Neural cell (in vitro differentiated cells): Measurements from ENCODE around the gene NMT1. TPM values are rescaled to one million over a fixed set of nuclear protein-coding genes. Genes with fewer than 3 reads are reported as not detected.

Source experiments
- H2AFZ ChIP-seq: fragments of 200-600, 300-800 bp; sonication (generic), shearing (Covaris generic); 2 replicates; pipeline ENCODE4 v1.6.0; 2014; ENCODE audit warnings: low read depth, mild to moderate bottlenecking, antibody characterized with exemption, low read length, moderate library complexity
- H3F3A ChIP-seq: fragments of 200-600 bp; shearing (Covaris generic); 2 replicates; pipeline ENCODE4 v1.6.1; 2016; ENCODE audit warnings: mild to moderate bottlenecking, moderate library complexity, mixed read lengths, antibody characterized with exemption, low read length; ENCODE audit not compliant: insufficient read depth, poor library complexity, severe bottlenecking
- H3K27ac ChIP-seq: fragments of 200-600, 300-800 bp; sonication (generic), shearing (Covaris generic); 2 replicates; pipeline ENCODE4 v1.5.1; 2014; ENCODE audit warnings: mild to moderate bottlenecking, low read length, moderate library complexity
- H3K27me3 ChIP-seq: fragments of 300-800, 200-600 bp; sonication (generic), shearing (Covaris generic); 2 replicates; pipeline ENCODE4 v1.6.0; 2014; ENCODE audit warnings: mild to moderate bottlenecking, low read depth, low read length, moderate library complexity; ENCODE audit not compliant: insufficient read depth
- H3K36me3 ChIP-seq: fragments of 300-800, 200-600 bp; sonication (generic), shearing (Covaris generic); 2 replicates; pipeline ENCODE4 v1.5.1; 2014; ENCODE audit warnings: mild to moderate bottlenecking, antibody characterized with exemption, low read length, moderate library complexity; ENCODE audit not compliant: insufficient read depth
- H3K4me2 ChIP-seq: fragments of 300-800, 200-600 bp; sonication (generic), shearing (Covaris generic); 2 replicates; pipeline ENCODE4 v1.6.0; 2014; ENCODE audit warnings: mild to moderate bottlenecking, low read length
- H3K4me3 ChIP-seq: fragments of 300-800, 200-600 bp; sonication (generic), shearing (Covaris generic); 2 replicates; pipeline ENCODE4 v1.5.1; 2014; ENCODE audit warnings: mild to moderate bottlenecking, low read length, moderate library complexity
- H3K79me2 ChIP-seq: fragments of 200-600 bp; shearing (Covaris generic); replicated peaks from 2 replicates; pipeline ENCODE4 v1.6.0; 2014; ENCODE audit warnings: mild to moderate bottlenecking, low read length, moderate library complexity; ENCODE audit not compliant: insufficient read depth
- H3K9ac ChIP-seq: fragments of 300-800, 200-600 bp; sonication (generic), shearing (Covaris generic); 2 replicates; pipeline ENCODE4 v1.6.1; 2016; ENCODE audit warnings: mild to moderate bottlenecking, low read length, mixed read lengths
- H3K9me2 ChIP-seq: fragments of 200-600 bp; shearing (Covaris generic); 2 replicates; pipeline ENCODE4 v1.6.1; 2016; ENCODE audit warnings: mild to moderate bottlenecking, low read length, mixed read lengths; ENCODE audit not compliant: insufficient read depth
- H3K9me3 ChIP-seq: fragments of 200-600, 300-800 bp; sonication (generic), shearing (Covaris generic); 2 replicates; pipeline ENCODE4 v1.6.1; 2016; ENCODE audit warnings: mild to moderate bottlenecking, mixed run types, low read length, moderate library complexity, mixed read lengths
- H4K20me1 ChIP-seq: fragments of 200-600 bp; shearing (Covaris generic); 2 replicates; pipeline ENCODE4 v1.6.1; 2016; ENCODE audit warnings: mild to moderate bottlenecking, mixed run types; ENCODE audit not compliant: insufficient read depth
- EP300 ChIP-seq: fragments of 450-650 bp; conservative IDR thresholded peaks from 2 replicates; pipeline ENCODE4 v1.6.1; 2014; ENCODE audit warnings: antibody characterized with exemption, mild to moderate bottlenecking, moderate library complexity; ENCODE audit not compliant: poor library complexity, severe bottlenecking
- EZH2 ChIP-seq: fragments of 200-600, 300-800 bp; shearing (Covaris generic), sonication (generic); IDR thresholded peaks from 2 replicates; pipeline ENCODE4 v1.6.1; 2014; ENCODE audit warnings: antibody characterized with exemption, low read length, borderline replicate concordance, mild to moderate bottlenecking; ENCODE audit not compliant: insufficient read depth, poor library complexity, severe bottlenecking
- MXI1 ChIP-seq: fragments of 450-650 bp; conservative IDR thresholded peaks from 2 replicates; pipeline ENCODE4 v1.6.1; 2014; ENCODE audit warnings: antibody characterized with exemption, mild to moderate bottlenecking; ENCODE audit not compliant: poor library complexity, severe bottlenecking
- POLR2AphosphoS5 ChIP-seq: IDR thresholded peaks from 2 replicates; pipeline ENCODE4 v1.6.1; 2012
- RAD21 ChIP-seq: fragments of 450-650 bp; conservative IDR thresholded peaks from 2 replicates; pipeline ENCODE4 v1.6.1; 2014; ENCODE audit warnings: antibody characterized with exemption, mild to moderate bottlenecking, moderate library complexity
- SMC3 ChIP-seq: fragments of 450-650 bp; conservative IDR thresholded peaks from 2 replicates; pipeline ENCODE4 v1.6.1; 2014; ENCODE audit warnings: antibody characterized with exemption, mild to moderate bottlenecking, moderate library complexity; ENCODE audit not compliant: poor library complexity
- TAF1 ChIP-seq: IDR thresholded peaks from 2 replicates; pipeline ENCODE4 v1.6.1; 2012; ENCODE audit warnings: low read depth
- polyA plus RNA-seq: library from polyadenylated mRNA; depleted of rRNA; stranded (reverse); fragments of >200 nt; gene quantifications from 2 replicates; pipeline ENCODE4 v1.2.3, GENCODE V29; 2014
- TF ChIP-seq, protein P1 (sequence below): fragments of 450-650 bp; IDR thresholded peaks from 2 replicates; pipeline ENCODE4 v1.5.1; 2014; ENCODE audit warnings: antibody characterized with exemption, mild to moderate bottlenecking, moderate library complexity; ENCODE audit not compliant: poor library complexity, severe bottlenecking
- TF ChIP-seq, protein P2 (sequence below): IDR thresholded peaks from 2 replicates; pipeline ENCODE4 v1.6.1; 2012; ENCODE audit warnings: borderline replicate concordance

The NMT1 gene
- polyA plus RNA-seq, 1 donor from 2014 or later: 23.4 TPM

DNA sequence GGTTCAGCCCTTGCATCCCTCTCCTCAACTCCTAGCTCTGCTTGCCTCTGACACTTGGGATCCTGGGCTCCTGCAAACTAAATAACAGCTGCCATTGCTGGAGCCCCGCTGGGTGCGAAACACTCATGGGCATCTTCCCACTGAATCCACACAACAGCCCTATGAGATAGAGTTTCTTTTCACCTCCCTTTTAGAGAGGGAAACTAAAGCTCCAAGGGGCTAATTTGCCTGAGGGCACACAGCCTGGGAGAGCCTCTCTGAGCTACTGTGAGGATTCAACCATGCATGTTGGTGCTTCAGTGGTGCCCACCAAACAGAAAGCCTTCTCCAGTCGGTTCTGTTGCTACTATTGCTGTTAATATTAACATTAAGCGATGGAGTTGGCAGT, 78.4 kb downstream of the NMT1 start:
- no peaks in the 10 kb centered on the region for H3K9me2 ChIP-seq
- TF ChIP-seq, protein P1, sequence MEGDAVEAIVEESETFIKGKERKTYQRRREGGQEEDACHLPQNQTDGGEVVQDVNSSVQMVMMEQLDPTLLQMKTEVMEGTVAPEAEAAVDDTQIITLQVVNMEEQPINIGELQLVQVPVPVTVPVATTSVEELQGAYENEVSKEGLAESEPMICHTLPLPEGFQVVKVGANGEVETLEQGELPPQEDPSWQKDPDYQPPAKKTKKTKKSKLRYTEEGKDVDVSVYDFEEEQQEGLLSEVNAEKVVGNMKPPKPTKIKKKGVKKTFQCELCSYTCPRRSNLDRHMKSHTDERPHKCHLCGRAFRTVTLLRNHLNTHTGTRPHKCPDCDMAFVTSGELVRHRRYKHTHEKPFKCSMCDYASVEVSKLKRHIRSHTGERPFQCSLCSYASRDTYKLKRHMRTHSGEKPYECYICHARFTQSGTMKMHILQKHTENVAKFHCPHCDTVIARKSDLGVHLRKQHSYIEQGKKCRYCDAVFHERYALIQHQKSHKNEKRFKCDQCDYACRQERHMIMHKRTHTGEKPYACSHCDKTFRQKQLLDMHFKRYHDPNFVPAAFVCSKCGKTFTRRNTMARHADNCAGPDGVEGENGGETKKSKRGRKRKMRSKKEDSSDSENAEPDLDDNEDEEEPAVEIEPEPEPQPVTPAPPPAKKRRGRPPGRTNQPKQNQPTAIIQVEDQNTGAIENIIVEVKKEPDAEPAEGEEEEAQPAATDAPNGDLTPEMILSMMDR: no peak
- TF ChIP-seq EP300 (no peak), EZH2 (no peak), SMC3 (no peak), RAD21 (no peak), MXI1 (no peak)
- TF ChIP-seq, protein P2, sequence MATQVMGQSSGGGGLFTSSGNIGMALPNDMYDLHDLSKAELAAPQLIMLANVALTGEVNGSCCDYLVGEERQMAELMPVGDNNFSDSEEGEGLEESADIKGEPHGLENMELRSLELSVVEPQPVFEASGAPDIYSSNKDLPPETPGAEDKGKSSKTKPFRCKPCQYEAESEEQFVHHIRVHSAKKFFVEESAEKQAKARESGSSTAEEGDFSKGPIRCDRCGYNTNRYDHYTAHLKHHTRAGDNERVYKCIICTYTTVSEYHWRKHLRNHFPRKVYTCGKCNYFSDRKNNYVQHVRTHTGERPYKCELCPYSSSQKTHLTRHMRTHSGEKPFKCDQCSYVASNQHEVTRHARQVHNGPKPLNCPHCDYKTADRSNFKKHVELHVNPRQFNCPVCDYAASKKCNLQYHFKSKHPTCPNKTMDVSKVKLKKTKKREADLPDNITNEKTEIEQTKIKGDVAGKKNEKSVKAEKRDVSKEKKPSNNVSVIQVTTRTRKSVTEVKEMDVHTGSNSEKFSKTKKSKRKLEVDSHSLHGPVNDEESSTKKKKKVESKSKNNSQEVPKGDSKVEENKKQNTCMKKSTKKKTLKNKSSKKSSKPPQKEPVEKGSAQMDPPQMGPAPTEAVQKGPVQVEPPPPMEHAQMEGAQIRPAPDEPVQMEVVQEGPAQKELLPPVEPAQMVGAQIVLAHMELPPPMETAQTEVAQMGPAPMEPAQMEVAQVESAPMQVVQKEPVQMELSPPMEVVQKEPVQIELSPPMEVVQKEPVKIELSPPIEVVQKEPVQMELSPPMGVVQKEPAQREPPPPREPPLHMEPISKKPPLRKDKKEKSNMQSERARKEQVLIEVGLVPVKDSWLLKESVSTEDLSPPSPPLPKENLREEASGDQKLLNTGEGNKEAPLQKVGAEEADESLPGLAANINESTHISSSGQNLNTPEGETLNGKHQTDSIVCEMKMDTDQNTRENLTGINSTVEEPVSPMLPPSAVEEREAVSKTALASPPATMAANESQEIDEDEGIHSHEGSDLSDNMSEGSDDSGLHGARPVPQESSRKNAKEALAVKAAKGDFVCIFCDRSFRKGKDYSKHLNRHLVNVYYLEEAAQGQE: no peak
- no peaks in the 10 kb centered on the region for H3K79me2 ChIP-seq
- no peak overlapping the region for H3K9ac ChIP-seq
- H3K27me3 ChIP-seq: no peaks in the 10 kb centered on the region
- H2AFZ ChIP-seq: no peak overlapping the region
- H3K4me3 ChIP-seq: no peak overlapping the region
- no peak overlapping the region for H3K4me2 ChIP-seq
- no peaks in the 10 kb centered on the region for H3K36me3 ChIP-seq
- H3K27ac ChIP-seq: no peak overlapping the region
- no peaks in the 10 kb centered on the region for H3F3A ChIP-seq
- H4K20me1 ChIP-seq: no peaks in the 10 kb centered on the region
- H3K9me3 ChIP-seq: no peaks in the 10 kb centered on the region

DNA sequence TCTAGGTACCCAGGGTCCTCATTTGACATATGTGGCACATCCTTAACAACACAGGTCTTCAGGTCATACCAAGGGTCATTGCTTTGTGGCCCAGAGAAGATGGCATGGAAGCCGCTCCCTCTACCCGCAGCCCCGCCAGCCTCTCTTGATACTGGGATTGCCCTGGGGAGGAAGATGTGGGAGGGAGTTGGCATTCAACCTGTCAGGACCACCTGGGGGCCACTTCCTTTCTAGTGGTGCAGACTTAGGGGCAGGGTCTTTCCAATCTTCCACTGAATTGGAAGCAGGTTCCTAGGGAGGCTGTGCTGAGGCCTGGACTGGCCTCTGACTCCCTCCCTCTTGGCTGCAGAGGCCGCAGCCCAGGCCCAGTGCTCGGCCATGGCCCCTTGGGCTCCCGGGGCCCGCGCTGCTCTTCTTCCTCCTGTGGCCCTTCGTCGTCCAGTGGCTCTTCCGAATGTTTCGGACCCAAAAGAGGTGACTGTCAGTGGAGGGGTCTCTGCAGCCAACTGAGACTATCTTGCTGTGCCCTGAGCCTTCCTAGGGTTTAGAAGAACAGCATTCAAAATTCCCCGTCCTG, 82.1 kb downstream of the NMT1 start:
- Histone ChIP-seq H4K20me1 (no peaks in the 10 kb centered on the region), H3F3A (no peaks in the 10 kb centered on the region), H3K27ac (no peak overlapping the region), H2AFZ (no peak overlapping the region), H3K27me3 (no peaks in the 10 kb centered on the region), H3K9me2 (no peaks in the 10 kb centered on the region), H3K36me3 (no peaks in the 10 kb centered on the region), H3K79me2 (no peaks in the 10 kb centered on the region), H3K4me2 (no peak overlapping the region), H3K9ac (no peak overlapping the region), H3K4me3 (no peak overlapping the region), H3K9me3 (no peaks in the 10 kb centered on the region)
- TF ChIP-seq EP300 (no peak), POLR2AphosphoS5 (no peak), RAD21 (no peak), MXI1 (no peak), EZH2 (no peak), SMC3 (no peak)

DNA sequence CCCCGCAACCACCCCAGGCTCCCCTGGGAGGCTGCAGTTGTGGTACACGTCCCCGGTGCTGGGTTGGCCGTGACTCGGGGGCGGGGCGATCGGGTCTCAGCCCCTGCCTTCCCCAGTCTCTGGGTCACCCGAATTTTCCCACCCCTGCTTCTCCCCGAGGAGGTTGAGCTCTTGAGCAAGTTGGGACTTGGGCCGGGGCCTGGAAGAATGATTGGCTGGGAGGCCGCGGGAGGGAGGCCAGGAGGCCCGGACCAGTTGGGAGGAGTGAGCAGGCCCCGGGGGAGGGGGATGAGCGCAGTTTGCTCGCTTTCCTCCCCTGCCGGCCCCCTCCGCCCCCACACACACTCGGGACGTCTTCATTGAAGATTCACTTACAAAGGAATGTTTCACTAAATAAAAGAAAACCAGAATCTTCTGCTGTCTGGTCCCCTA, 82.7 kb downstream of the NMT1 start:
- Histone ChIP-seq H3K9me3 (no peaks in the 10 kb centered on the region), H3K4me2 (no peak overlapping the region), H3F3A (peaks cover 1% of the 10 kb centered on the region), H4K20me1 (no peaks in the 10 kb centered on the region), H3K9ac (no peak overlapping the region), H2AFZ (no peak overlapping the region), H3K4me3 (no peak overlapping the region), H3K36me3 (no peaks in the 10 kb centered on the region), H3K27me3 (no peaks in the 10 kb centered on the region), H3K79me2 (no peaks in the 10 kb centered on the region), H3K27ac (no peak overlapping the region), H3K9me2 (no peaks in the 10 kb centered on the region)
- TF ChIP-seq, protein P1: no peak
- TF ChIP-seq MXI1: no peak
- TF ChIP-seq RAD21: no peak
- TF ChIP-seq EP300: no peak
- TF ChIP-seq EZH2: no peak
- no peak for TF ChIP-seq SMC3
- TF ChIP-seq TAF1: no peak
- TF ChIP-seq POLR2AphosphoS5: no peak
- TF ChIP-seq, protein P2: no peak
